Keratinocyte (primary cell): Measurements from ENCODE around the gene LRRTM3. TPM values are rescaled to one million over a fixed set of nuclear protein-coding genes. Genes with fewer than 3 reads are reported as not detected.

Experiments used
- DNase-seq: peaks from one replicate; pipeline ENCODE4 v3.0.0-alpha.2; 2011; ENCODE audit warnings: low read depth, missing footprints, low spot score
- FAIRE-seq: peaks from 2 replicates; lab custom pipeline; 2011; peaks lifted over from hg19 to GRCh38; lab: Jason Lieb, UNC
- H2AFZ ChIP-seq: 2 replicates; pipeline ENCODE4 v1.6.0; 2012; ENCODE audit warnings: low read length, control low read depth, inconsistent platforms; ENCODE audit not compliant: control insufficient read depth
- H3K27ac ChIP-seq: 2 replicates; pipeline ENCODE4 v1.5.1; 2011; ENCODE audit warnings: low read length; ENCODE audit not compliant: control insufficient read depth, insufficient read depth
- H3K27me3 ChIP-seq: 3 replicates; pipeline ENCODE4 v1.6.0; 2011; ENCODE audit warnings: low read length; ENCODE audit not compliant: control insufficient read depth, insufficient read depth; ENCODE audit errors: extremely low read depth
- H3K36me3 ChIP-seq, 2 experiments: 2 replicates in 1 of 2; 3 replicates in 1 of 2; pipeline ENCODE4 v1.5.1; 2011; ENCODE audit warnings: low read length in 2 of 2, mild to moderate bottlenecking in 1 of 2; ENCODE audit not compliant: control insufficient read depth in 2 of 2, insufficient read depth in 2 of 2; ENCODE audit errors: extremely low read depth in 1 of 2
- H3K4me1 ChIP-seq: 3 replicates; pipeline ENCODE4 v1.5.1; 2011; ENCODE audit warnings: low read length; ENCODE audit not compliant: control insufficient read depth, insufficient read depth; ENCODE audit errors: extremely low read depth
- H3K4me2 ChIP-seq: 3 replicates; pipeline ENCODE4 v1.6.0; 2011; ENCODE audit warnings: low read depth, low read length; ENCODE audit not compliant: control insufficient read depth, insufficient read depth; ENCODE audit errors: extremely low read depth
- H3K4me3 ChIP-seq, 3 experiments: fragments of 200-600 bp in 1 of 3; sonication (generic) in 1 of 3; 2 replicates in 2 of 3; 3 replicates in 1 of 3; pipeline ENCODE4 v1.5.1; 2011 to 2016; ENCODE audit warnings: low read length in 3 of 3, mild to moderate bottlenecking in 3 of 3, control low read depth in 2 of 3, inconsistent platforms in 1 of 3, low read depth in 1 of 3, mixed read lengths in 1 of 3, mixed run types in 1 of 3, moderate library complexity in 1 of 3; ENCODE audit not compliant: control insufficient read depth in 2 of 3, insufficient read depth in 2 of 3; ENCODE audit errors: extremely low read depth in 1 of 3
- H3K79me2 ChIP-seq: 2 replicates; pipeline ENCODE4 v1.6.0; 2012; ENCODE audit warnings: low read length; ENCODE audit not compliant: control insufficient read depth, insufficient read depth
- H3K9ac ChIP-seq: 3 replicates; pipeline ENCODE4 v1.6.0; 2011; ENCODE audit warnings: low read length; ENCODE audit not compliant: control insufficient read depth, insufficient read depth; ENCODE audit errors: extremely low read depth
- H3K9me1 ChIP-seq: 3 replicates; pipeline ENCODE4 v1.6.0; 2011; ENCODE audit warnings: low read length; ENCODE audit not compliant: control insufficient read depth, insufficient read depth; ENCODE audit errors: extremely low read depth
- H3K9me3 ChIP-seq: 2 replicates; pipeline ENCODE4 v1.5.1; 2012; ENCODE audit warnings: low read depth, low read length; ENCODE audit not compliant: control insufficient read depth
- H4K20me1 ChIP-seq: 3 replicates; pipeline ENCODE4 v1.6.0; 2011; ENCODE audit warnings: low read length; ENCODE audit not compliant: control insufficient read depth, insufficient read depth; ENCODE audit errors: extremely low read depth
- EZH2 ChIP-seq: IDR thresholded peaks from one replicate; pipeline ENCODE4 v1.6.1; 2012; ENCODE audit warnings: inconsistent platforms, mild to moderate bottlenecking, low read length, moderate library complexity
- dilution Hi-C: fragments of 300-500 bp; cut with MboI; formaldehyde crosslinking; loops from one replicate; pipeline ENCODE4 v1.7.0; 2020; ENCODE audit warnings: low sequenced_read_pairs; ENCODE audit not compliant: extremely low pct_ligation_motif_present
- polyA plus RNA-seq, 5 experiments: library from polyadenylated mRNA; depleted of rRNA in 3 of 5; stranded (reverse) in 3 of 5; stranded (forward) in 1 of 5; unstranded in 1 of 5; fragments of >200 nt; gene quantifications; 1 replicate in 1 of 5; 2 replicates in 3 of 5; 3 replicates in 1 of 5; pipeline versions ENCODE4 v1.2.1 to v1.2.3, GENCODE V29; 2011 to 2012; ENCODE audit warnings: missing spikeins in 2 of 5, low read depth in 1 of 5, low replicate concordance in 1 of 5
- TF ChIP-seq, protein P1 (sequence below), 3 experiments: IDR thresholded peaks in 1 of 3; conservative IDR thresholded peaks in 1 of 3; optimal IDR thresholded peaks in 1 of 3; 2 replicates in 2 of 3; 3 replicates in 1 of 3; pipeline versions ENCODE3 to v1.5.1; 2011; ENCODE audit warnings: low read length in 3 of 3, mild to moderate bottlenecking in 3 of 3, moderate library complexity in 2 of 3, control low read depth in 1 of 3, inconsistent platforms in 1 of 3; ENCODE audit not compliant: insufficient read depth in 2 of 3; ENCODE audit errors: extremely low read depth in 1 of 3

The LRRTM3 gene
- polyA plus RNA-seq, 1 donor (not counting 4 experiments of a cell fraction or from before 2014, with no cell fraction given): not detected

DNA sequence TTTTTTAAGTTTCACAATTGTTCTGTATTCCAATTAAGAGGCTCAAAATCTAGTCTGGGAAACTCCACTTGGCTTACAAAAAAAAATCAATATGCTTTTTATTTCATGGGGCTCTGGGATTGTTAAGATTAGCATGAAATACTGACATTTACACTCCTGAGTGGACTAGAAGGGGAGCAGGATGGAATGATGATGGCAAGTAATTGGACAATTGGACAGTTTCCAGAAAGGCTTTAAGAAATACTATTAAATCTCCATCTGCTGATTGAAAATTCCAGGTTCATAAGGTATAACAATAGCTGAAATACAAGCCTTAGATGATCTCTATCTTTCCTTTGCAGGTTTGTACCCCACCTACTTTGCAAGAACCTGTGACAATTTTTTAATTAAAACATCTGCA lies 184.4 kb downstream of the LRRTM3 start:
- H3K9ac ChIP-seq: no peak overlapping the region
- no peak overlapping the region for H3K4me3 ChIP-seq
- H2AFZ ChIP-seq: no peak overlapping the region
- H3K4me2 ChIP-seq: no peak overlapping the region
- H3K9me1 ChIP-seq: no peaks in the 10 kb centered on the region
- H3K9me3 ChIP-seq: no peaks in the 10 kb centered on the region
- FAIRE-seq (no peak), DNase-seq (no peak)
- dilution Hi-C loops: no loop called here
- TF ChIP-seq, protein P1, sequence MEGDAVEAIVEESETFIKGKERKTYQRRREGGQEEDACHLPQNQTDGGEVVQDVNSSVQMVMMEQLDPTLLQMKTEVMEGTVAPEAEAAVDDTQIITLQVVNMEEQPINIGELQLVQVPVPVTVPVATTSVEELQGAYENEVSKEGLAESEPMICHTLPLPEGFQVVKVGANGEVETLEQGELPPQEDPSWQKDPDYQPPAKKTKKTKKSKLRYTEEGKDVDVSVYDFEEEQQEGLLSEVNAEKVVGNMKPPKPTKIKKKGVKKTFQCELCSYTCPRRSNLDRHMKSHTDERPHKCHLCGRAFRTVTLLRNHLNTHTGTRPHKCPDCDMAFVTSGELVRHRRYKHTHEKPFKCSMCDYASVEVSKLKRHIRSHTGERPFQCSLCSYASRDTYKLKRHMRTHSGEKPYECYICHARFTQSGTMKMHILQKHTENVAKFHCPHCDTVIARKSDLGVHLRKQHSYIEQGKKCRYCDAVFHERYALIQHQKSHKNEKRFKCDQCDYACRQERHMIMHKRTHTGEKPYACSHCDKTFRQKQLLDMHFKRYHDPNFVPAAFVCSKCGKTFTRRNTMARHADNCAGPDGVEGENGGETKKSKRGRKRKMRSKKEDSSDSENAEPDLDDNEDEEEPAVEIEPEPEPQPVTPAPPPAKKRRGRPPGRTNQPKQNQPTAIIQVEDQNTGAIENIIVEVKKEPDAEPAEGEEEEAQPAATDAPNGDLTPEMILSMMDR (optimal IDR thresholded peaks at IDR 0.05 in 1 of 3, IDR thresholded peaks at IDR 0.05 in 1 of 3, conservative IDR thresholded peaks at IDR 0.05 in 1 of 3; ENCODE audit: extremely low read depth in 1 of 3, insufficient read depth in 2 of 3, low read length in 3 of 3): no peak
- TF ChIP-seq EZH2: no peak
- no peaks in the 10 kb centered on the region for H3K4me1 ChIP-seq
- H4K20me1 ChIP-seq: no peaks in the 10 kb centered on the region
- H3K79me2 ChIP-seq: no peaks in the 10 kb centered on the region
- H3K27ac ChIP-seq: no peak overlapping the region
- H3K27me3 ChIP-seq: no peaks in the 10 kb centered on the region
- H3K36me3 ChIP-seq: no peaks in the 10 kb centered on the region

DNA sequence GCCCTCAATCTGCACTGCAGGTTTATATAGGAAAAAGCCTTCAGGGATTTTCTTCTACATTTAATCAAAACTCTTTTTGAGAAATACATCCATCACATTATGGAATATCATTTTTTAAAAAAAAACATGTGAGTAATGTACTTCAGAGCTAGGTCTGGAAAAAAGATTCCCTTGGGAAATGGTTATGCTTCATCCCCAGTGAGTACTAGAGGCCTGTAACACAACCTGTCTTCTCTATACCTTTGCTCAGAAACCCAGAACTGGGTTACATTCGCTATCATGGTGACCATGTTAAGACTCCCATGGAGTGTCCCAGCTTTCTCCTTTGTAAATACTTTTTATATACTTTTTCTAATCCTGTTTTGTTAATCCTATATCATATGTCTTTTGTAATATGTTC lies 186.9 kb downstream of the LRRTM3 start:
- no peak overlapping the region for H3K4me2 ChIP-seq
- no peak overlapping the region for H2AFZ ChIP-seq
- FAIRE-seq (no peak), DNase-seq (no peak)
- TF ChIP-seq EZH2: no peak
- TF ChIP-seq, protein P1 (optimal IDR thresholded peaks at IDR 0.05 in 1 of 3, IDR thresholded peaks at IDR 0.05 in 1 of 3, conservative IDR thresholded peaks at IDR 0.05 in 1 of 3; ENCODE audit: extremely low read depth in 1 of 3, insufficient read depth in 2 of 3, low read length in 3 of 3): no peak
- no peaks in the 10 kb centered on the region for H4K20me1 ChIP-seq
- no peaks in the 10 kb centered on the region for H3K79me2 ChIP-seq
- H3K27ac ChIP-seq: no peak overlapping the region
- H3K4me3 ChIP-seq: no peak overlapping the region
- no peaks in the 10 kb centered on the region for H3K36me3 ChIP-seq
- no peaks in the 10 kb centered on the region for H3K9me1 ChIP-seq
- dilution Hi-C loops: no loop called here
- no peaks in the 10 kb centered on the region for H3K27me3 ChIP-seq
- no peak overlapping the region for H3K9ac ChIP-seq
- H3K4me1 ChIP-seq: no peaks in the 10 kb centered on the region
- no peaks in the 10 kb centered on the region for H3K9me3 ChIP-seq
